Measurements from ENCODE around the gene SOWAHD.
"Not testable (repeated sequence)": the region's sequence is repeated elsewhere in the genome, so short reads cannot be mapped to it uniquely, and the experiment has no call there.

- not testable (repeated sequence) for TF ChIP-seq ARNTL (CRISPR knock-in tag; IDR thresholded peaks at IDR 0.05; ENCODE audit: borderline replicate concordance, low read depth); ESRRG (CRISPR knock-in tag; IDR thresholded peaks at IDR 0.05); TSHZ2 (CRISPR knock-in tag; IDR thresholded peaks at IDR 0.05); PATZ1 (CRISPR knock-in tag; IDR thresholded peaks at IDR 0.05; ENCODE audit: borderline replicate concordance)
- TF ChIP-seq, protein P1, sequence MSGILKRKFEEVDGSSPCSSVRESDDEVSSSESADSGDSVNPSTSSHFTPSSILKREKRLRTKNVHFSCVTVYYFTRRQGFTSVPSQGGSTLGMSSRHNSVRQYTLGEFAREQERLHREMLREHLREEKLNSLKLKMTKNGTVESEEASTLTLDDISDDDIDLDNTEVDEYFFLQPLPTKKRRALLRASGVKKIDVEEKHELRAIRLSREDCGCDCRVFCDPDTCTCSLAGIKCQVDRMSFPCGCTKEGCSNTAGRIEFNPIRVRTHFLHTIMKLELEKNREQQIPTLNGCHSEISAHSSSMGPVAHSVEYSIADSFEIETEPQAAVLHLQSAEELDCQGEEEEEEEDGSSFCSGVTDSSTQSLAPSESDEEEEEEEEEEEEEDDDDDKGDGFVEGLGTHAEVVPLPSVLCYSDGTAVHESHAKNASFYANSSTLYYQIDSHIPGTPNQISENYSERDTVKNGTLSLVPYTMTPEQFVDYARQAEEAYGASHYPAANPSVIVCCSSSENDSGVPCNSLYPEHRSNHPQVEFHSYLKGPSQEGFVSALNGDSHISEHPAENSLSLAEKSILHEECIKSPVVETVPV (CRISPR knock-in tag; IDR thresholded peaks at IDR 0.05), result not testable (repeated sequence)
Observed at GRCh38 chrX:119769388-119769787, 11.0 kb downstream of the SOWAHD start.
